GM19463 (cell line): ENCODE measurements around the gene RBM42.
"Not testable (repeated sequence)": the region's sequence is repeated elsewhere in the genome, so short reads cannot be mapped to it uniquely, and the experiment has no call there.

Experiments used
- ATAC-seq: cut with Tn5 transposase; IDR thresholded peaks from one replicate; pipeline ENCODE4 v1.9.1; 2021; ENCODE audit warnings: mild to moderate bottlenecking, moderate library complexity; ENCODE audit not compliant: unreplicated experiment

Gene RBM42, protein sequence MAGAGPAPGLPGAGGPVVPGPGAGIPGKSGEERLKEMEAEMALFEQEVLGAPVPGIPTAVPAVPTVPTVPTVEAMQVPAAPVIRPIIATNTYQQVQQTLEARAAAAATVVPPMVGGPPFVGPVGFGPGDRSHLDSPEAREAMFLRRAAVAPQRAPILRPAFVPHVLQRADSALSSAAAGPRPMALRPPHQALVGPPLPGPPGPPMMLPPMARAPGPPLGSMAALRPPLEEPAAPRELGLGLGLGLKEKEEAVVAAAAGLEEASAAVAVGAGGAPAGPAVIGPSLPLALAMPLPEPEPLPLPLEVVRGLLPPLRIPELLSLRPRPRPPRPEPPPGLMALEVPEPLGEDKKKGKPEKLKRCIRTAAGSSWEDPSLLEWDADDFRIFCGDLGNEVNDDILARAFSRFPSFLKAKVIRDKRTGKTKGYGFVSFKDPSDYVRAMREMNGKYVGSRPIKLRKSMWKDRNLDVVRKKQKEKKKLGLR

DNA sequence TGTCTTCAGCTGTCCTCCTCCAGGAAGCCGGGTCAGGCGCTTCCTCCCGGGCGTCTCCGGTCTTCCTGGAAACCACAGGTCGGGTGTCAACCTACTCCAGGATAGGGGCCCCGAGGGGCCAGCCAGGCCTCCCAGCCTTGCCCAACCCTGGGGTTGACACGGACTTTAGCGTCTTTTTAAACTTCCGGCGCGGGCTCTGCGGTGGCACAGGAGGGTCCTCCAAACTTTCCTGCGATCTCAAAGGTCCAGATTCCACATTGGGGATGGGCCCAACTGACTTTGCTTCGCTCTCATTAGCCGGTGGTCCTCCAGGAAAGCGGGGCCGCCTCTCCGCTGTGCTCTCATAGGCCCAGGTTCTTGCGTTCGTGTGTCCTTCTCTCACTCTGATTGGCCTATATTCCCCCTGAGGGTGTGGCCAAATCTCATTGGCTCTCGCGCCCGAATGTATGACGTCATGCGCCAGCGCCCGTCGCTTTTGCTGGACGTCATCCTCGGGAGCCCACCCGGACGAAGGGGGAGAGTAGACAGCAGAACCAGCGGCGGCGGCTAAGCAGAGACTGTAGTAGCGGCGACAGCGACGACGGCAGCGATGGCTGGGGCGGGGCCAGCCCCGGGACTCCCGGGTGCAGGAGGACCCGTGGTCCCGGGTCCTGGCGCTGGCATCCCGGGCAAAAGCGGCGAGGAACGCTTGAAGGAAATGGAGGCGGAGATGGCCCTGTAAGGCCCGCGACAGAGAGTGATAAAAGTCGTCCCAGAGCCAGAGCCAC is at the start of gene RBM42:
TSS of gene RBM42 (plus strand) at position 472 of the 767 bp plus-strand sequence. CDS start at position 590, 118 bp downstream.
- ATAC-seq, result peak; percentile 98

DNA sequence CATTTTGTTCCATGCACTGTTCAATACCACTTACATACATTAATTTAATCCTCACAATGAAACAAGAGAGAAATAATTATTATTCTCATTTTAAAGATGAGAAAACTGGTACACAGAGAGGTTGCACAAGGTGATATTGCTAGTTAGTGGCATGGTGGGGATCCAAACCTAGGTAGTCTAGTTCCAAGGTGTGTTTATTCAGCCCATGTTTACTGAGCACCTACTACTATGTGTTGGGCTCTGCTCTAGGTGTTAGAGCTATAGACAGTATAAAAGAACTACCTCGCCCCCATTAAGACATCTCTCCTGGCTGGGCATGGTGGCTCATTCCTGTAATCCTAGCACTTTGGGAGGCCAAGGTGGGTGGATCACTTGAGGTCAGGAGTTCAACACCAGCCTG is 46.1 kb upstream of the RBM42 start:
- no peak for ATAC-seq

DNA sequence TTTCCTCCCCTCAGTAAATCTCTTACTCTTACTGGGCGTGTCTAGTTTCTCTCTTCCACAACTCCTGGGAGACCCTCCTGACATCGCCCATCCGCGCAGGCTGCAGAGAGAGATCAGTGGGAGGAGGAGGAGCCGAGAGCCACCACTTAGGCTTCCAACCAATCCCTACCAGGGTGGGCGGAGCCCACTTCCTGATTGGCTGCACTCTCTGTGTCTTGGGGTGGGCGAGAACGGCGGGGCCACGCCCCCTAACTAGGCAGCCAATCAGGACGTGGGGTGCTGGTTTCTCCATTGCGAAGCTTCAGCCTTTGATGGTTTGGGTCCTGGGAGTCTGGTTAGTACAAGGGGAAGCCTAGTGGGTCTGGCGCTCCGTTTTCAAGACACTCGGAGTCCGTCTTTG is 43.0 kb upstream of the RBM42 start, which contains the start of gene PMIS2:
TSS of gene PMIS2 (plus strand) at position 326 of the 400 bp plus-strand sequence. CDS start 87 bp downstream, outside the sequence.
- ATAC-seq, result no peak

DNA sequence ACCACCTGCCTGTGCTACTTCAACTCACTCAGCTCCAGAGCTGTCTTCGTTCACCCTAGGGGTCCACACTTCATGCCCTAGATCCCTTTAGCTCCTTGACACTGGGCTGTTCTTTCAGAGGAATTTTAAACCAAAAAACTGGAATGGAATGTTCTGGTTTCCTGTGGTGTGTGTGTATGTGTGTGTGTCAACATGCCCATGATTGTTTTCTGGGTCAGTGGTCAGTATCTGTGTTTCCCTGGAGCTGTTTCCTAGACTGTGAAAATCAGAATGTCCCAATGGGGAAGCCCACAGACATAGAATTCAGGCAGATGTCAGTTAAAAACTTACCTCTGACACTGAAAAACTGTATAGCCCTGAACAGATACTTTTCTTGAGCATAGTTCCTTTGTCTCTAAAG is 41.5 kb upstream of the RBM42 start:
- no peak for ATAC-seq

DNA sequence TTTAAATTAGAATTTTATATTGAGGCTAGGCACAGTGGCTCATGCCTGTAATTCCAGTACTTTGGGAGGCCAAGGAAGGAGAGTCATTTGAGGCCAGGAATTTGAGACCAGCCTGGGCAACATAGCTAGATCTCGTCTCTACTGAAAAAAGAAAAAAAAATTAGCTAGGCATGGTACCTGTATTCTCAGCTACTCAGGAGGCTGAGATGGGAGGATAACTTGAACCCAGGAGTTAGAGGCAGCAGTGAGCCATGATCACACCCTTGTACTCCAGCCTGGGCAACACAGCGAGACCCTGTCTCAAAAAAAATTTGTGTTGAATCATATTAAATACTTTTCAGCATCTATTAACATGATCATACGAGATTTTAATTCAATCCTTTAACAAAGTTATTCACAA is 38.0 kb upstream of the RBM42 start:
- no peak for ATAC-seq

DNA sequence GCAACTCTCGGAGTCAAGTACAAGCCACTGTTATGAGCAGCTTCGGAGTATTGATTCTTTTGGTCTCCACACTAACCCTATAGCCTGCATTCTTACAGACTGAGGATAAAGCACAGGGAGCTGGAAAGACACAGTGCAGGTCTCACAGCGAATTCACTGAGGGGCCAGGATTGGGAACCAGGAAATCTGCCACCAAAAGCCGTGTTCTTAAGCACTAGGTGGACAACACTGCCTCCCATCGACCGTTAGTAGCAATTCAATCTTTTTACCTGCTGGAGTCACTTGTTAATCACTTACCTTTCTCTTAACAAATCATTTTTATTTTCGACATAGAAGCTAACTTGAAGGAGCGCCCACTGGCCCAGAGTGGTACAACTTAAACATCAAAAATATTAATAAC is 36.6 kb upstream of the RBM42 start:
- no peak for ATAC-seq

DNA sequence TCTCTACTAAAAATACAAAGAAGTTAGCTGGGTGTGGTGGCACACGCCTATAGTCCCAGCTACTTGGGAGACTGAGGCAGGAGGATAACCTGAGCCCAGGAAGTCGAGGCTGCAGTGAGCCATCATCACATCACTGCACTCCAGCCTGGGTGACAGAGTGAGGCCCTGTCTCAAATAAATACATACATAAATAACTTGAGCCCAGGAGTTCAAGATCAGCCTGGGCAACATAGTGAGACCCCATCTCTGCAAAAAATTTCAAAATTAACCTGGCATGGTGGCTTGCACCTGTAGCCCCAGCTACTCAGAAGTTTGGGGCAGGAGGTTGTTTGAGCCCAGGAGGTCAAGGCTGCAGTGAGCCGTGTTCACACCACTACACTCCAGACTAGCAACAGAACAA is 33.8 kb upstream of the RBM42 start:
- ATAC-seq, result not testable (repeated sequence)

DNA sequence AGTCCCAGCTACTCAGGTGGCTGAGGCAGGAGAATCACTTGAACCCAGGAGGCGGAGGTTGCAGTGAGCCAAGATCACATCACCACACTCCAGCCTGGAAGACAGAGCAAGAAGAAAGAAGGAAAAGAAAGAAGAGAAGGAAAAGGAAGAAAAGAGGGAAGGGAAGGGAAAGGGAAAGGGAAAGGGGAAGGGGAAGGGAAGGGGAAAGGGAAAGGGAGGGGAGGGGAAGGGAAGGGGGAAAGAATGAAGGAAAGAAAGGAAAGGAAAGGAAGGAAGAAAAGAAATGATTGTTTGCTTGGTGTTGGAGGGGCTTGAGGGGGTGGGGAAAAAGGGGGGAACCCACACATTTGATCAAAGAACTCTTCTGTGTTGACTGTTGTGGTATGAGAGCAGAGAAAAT is 32.9 kb upstream of the RBM42 start:
- ATAC-seq, result no peak

DNA sequence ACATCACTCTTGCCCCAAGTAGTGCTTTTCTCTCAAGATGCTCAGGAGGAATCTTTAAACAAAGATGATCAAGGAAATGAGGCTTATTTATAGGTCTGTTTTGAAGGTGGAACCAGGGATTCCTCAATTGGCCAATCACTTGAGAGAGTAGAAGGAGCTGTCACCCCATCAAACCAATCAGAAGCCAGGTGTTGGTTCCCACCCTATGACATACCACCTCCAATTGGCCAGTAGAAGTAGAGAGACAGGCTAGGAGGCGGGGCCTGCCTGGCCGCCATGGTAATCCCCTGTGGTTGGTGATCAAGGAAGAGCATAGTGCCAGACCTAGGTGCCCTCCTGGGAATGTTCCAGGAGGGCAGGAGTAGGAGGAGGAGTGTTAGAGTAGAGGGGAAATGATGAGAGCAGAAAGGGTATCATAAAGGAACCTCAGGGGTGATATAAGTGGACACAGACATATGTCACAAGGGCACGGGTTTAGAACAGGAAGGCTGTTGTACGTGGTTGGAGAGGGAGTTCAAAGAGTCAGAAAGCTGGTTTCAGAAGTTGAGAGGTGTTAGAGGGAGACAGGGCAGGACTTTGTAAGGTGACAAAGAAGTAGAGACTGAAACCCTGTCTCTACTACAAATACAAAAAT is 32.4 kb upstream of the RBM42 start:
- peak; percentile 71 for ATAC-seq

DNA sequence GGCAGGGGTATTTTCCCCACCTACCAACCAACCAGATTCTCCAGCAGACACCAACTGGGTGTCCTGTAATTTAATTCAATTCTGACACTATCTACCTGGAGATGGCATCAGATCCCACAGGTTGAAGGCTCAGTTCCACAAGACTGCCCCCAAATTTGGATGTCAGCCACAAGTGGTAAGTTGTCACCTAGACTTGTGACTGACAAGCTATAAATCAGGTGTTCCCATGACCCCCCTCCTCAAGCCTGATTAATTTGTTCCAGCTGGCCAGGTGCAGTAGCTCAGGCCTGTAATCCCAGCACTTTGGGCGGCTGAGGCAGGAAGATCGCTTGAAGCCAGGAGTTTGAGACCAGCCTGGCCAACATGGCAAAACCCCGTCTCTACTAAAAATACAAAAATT is 26.9 kb upstream of the RBM42 start:
- ATAC-seq, result no peak

DNA sequence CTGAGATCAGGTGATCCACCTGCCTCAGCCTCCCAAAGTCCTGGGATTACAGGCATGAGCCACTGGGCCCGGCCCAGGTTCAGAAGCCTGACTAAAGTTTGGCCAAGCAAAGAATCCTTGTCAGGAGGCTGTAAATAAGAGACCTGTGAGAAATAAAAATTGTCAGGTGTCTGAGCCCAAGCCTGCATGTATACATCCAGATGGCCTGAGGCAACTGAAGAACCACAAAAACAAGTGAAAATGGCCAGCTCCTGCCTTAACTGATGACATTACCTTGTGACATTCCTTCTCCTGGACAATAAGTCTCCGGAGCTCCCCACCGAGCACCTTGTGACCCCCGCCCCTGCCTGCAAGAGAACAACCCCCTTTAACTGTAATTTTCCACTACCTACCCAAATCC is 24.4 kb upstream of the RBM42 start:
- not testable (repeated sequence) for ATAC-seq

DNA sequence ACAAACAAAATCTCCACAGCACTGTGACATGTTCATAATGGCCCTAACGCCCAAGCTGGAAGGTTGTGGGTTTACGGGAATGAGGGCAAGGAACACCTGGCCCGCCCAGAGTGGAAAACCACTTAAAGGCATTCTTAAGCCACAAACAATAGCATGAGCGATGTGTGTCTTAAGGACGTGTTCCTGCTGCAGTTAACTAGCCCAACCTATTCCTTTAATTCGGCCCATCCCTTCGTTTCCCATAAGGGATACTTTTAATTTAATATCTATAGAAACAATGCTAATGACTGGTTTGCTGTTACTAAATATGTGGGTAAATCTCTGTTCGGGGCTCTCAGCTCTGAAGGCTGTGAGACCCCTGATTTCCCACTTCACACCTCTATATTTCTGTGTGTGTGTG is 21.7 kb upstream of the RBM42 start:
- not testable (repeated sequence) for ATAC-seq

DNA sequence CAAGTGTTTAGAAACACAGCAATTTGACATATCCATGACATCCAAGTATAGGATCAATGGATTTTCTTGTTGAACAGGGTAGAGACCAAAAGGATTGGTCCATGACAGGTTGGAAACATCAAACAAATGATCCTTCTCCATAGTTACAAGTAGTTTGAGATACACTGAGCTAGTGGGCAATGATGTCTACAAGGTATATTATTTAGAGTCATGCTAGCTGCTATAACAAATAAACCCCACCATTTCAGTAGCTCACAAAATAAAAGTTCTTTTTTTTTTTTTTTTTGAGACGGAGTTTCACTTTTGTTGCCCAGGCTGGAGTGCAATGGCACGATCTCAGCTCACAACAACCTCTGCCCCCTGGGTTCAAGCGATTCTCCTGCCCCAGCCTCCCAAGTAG is 21.2 kb upstream of the RBM42 start:
- no peak for ATAC-seq

DNA sequence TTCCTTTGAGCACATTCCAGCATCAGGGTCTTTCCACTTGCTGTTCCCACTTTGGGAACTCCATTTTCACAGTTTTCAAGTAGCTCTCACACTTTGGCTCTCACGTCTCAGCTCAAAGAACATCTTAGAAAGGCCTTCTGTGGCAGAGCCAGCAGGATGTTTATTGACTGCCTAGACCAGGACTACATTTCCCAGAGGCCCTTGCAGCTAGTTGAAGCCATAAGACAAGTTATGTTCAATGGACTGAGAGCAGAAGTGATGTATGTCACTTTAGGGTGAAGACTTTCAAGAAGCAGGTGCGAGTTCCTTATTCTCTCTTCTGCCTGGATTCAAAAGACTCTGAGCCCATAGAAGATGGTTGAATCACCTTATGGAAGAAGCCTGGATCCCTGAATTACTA is 20.6 kb upstream of the RBM42 start:
- no peak for ATAC-seq

DNA sequence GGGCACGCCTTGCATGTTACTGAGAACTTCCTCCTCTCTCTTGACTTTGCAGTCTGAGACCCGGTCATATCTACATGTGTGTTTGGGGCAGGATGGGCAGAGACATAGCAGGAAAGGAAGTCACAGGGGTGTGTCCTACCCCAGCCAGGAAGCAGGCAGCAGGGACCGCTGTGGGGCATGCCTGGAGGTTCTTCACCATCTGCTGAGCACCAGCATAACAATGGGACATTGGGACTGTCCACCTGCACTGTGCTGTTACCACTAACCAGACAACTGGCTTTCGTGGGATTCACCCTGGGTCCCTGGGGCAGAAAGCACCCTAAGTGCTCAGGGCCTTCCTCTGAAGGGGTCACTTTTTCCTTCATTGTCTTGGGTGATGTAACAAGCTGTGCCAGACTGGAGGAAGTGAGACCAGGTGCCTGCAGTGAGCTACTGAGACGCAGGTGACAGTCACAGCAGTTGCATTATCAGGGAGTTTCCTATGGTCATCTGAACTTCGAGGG is 18.9 kb upstream of the RBM42 start:
- ATAC-seq, result no peak

DNA sequence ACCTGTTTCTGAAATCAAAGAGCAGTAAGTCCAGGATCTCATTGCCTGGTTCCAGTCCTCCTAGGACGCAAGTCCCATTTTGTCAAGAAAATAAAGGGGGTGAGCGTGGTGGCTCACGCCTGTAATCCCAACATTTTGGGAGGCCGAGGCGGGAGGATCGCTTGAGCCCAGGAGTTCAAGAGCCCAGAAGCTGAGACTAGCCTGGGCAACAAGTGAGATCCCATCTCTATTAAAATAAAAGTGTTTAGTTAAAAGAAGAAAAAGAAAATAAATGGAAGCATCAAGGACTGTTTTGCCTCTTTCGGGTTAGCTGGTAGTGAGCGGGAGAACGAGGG is 16.6 kb upstream of the RBM42 start:
- ATAC-seq, result peak; percentile 3

DNA sequence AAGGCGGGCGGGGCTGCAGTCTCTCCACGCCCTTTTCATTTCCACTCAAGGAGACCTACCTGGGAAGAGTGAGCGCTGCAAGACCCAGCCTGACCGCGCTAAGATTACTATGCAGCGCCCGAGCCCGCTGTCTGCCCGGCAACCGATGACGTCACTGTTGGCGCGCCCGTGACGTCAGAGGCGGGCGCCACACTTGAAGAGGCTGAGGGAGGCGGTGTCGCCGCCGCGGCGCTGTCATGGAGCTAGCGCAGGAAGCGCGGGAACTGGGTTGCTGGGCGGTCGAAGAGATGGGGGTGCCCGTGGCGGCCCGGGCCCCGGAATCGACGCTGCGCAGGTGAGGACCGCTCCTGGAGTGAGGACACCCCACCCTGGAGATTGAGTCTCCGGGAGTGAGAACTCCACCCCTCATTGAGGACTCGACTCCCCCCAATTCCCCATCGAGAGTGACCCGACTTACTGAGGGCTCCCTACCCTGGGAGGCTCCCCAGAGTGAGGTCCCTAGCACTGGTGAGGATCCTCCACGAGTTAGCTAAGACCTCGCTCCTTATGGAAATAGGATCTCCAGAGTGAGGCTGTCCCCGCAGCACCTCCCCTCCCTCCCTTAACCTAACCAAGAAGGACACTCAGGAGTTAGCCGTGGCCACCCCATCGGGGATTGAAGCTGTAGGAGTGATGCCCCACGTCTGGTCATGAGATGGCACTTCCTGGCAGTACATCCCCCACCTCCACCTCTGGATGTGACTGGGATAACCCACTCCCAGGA is 16.1 kb upstream of the RBM42 start, which contains the start of gene HAUS5:
TSS of gene HAUS5 (plus strand) at position 177 of the 763 bp plus-strand sequence. CDS start at position 237, 60 bp downstream.
- peak; percentile 83 for ATAC-seq

DNA sequence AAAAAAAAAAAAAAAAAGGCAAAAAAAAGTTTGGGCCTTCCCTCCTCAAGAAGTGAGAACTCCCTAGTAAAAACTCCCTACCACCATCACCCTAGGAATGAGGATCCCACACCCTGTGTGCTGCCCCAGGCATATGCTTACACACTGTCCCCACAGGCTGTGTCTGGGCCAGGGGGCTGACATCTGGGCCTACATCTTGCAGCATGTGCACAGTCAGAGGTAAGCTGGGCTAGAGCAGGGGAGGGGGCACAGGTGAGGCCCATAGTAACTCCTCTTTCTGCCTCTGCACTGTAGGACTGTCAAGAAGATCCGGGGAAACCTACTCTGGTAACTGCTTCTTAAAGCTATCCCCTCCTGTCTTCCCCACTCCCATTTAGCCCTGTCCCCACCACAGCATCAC is 15.3 kb upstream of the RBM42 start:
- ATAC-seq, result no peak

DNA sequence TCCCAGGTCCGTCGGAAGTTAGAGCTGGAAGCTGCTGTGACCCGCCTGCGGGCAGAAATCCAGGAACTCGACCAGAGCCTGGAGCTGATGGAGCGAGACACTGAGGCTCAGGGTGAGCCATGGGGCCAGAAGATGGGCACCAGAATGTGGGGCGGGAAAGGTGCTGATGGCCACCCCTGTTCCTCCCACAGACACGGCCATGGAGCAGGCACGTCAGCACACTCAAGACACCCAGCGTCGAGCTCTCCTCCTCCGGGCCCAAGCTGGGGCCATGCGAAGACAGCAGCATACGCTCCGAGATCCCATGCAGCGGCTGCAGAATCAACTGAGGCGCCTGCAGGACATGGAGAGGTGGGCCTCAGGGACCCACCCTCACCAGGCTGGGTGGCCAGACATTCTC is 13.8 kb upstream of the RBM42 start:
- no peak for ATAC-seq

DNA sequence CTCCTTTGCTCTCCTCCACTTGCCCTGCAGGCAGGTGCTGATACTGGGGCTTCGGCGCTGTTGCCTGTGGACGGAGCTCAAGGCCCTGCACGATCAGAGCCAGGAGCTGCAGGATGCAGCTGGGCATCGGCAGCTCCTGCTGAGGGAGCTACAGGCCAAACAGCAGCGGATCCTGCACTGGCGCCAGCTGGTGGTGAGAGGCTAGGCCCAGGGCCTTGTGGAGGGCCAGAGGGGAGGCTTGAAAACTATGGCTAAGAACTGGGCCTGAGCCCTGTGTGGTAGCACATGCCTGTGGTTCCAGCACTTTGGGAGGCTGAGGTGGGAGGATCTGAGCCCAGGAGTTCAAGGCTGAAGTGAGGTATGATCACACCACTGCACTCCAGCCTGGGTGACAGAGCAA is 10.0 kb upstream of the RBM42 start:
- ATAC-seq, result no peak
